ENCODE data around the gene ZSWIM5. TPM values are rescaled to one million over a fixed set of nuclear protein-coding genes. Genes with fewer than 3 reads are reported as not detected.

Gene ZSWIM5
- total and polyA plus RNA-seq, 2 of the 8 experiments (the other 6 are each of a cell fraction or from before 2014, with no cell fraction given), result 2.5 to 3.9 TPM

GRCh38 chr1:45047032-45047431, 159.4 kb downstream of the ZSWIM5 start:
- Histone ChIP-seq H2AK5ac (ENCODE audit: low read depth, low read length) (no peak overlapping the region), H3K27ac (ENCODE audit: low read depth, low read length) (no peak overlapping the region), H3K4ac (replicated peaks; ENCODE audit: insufficient read length, low read depth, low read length) (no peak overlapping the region), H3K79me1 (ENCODE audit: low read depth, low read length) (no peaks in the 10 kb centered on the region), H3K23me2 (ENCODE audit: low read depth, low read length) (no peaks in the 10 kb centered on the region), H2AFZ (ENCODE audit: low read length) (no peak overlapping the region), H3K4me2 (ENCODE audit: insufficient read depth in 1 of 2, low read depth in 2 of 2, low read length in 2 of 2) (no peak overlapping the region), H4K91ac (replicated peaks; ENCODE audit: insufficient read length, low read length) (no peak overlapping the region), H2BK15ac (ENCODE audit: low read length) (no peak overlapping the region), H4K8ac (ENCODE audit: extremely low read depth, insufficient read depth, low read length) (no peak overlapping the region), H3K9me3 (ENCODE audit: insufficient read depth in 2 of 2, low read depth in 1 of 2, low read length in 1 of 2) (no peaks in the 10 kb centered on the region), H3K36me3 (ENCODE audit: control insufficient read depth in 2 of 4, insufficient read depth in 4 of 4, low read length in 3 of 4) (no peaks in the 10 kb centered on the region), H3K56ac (replicated peaks; ENCODE audit: insufficient read length, low read depth, low read length) (no peak overlapping the region), H3K27me3 (replicated peaks in 1 of 4; ENCODE audit: control insufficient read depth in 3 of 4, extremely low read depth in 1 of 4, insufficient read depth in 3 of 4, low read length in 3 of 4) (no peaks in the 10 kb centered on the region), H4K20me1 (replicated peaks in 1 of 2; ENCODE audit: control insufficient read depth in 1 of 2, insufficient read depth in 2 of 2, low read length in 2 of 2) (peaks cover 0 to 1% of the 10 kb centered on the region in 2 experiments), H2BK5ac (ENCODE audit: low read depth, low read length) (no peak overlapping the region), H3K4me3 (ENCODE audit: extremely low read depth in 1 of 4, insufficient read depth in 2 of 4, low read depth in 3 of 4, low read length in 4 of 4) (no peak overlapping the region), H3K18ac (ENCODE audit: extremely low read depth, low read length) (no peak overlapping the region), H4K5ac (ENCODE audit: insufficient read length, low read depth, low read length) (no peak overlapping the region), H2BK12ac (ENCODE audit: low read depth, low read length) (no peak overlapping the region), H3K14ac (ENCODE audit: insufficient read length) (no peak overlapping the region), H2BK120ac (replicated peaks; ENCODE audit: low read depth, low read length) (no peak overlapping the region), H3K4me1 (replicated peaks in 1 of 4; ENCODE audit: control insufficient read depth in 3 of 4, insufficient read depth in 4 of 4, low read length in 3 of 4) (peaks cover 0 to 3% (median 0%) of the 10 kb centered on the region in 4 experiments; a peak in 1 of 7 replicates), H3K79me2 (ENCODE audit: control insufficient read depth in 1 of 2, insufficient read depth in 2 of 2, low read length in 2 of 2) (no peaks in the 10 kb centered on the region), H3K23ac (ENCODE audit: insufficient read length) (no peak overlapping the region), H2BK20ac (ENCODE audit: low read length) (no peak overlapping the region), H3K9ac (replicated peaks in 1 of 4; ENCODE audit: extremely low read depth in 1 of 4, low read depth in 3 of 4, low read length in 3 of 4) (no peak overlapping the region)
- POLR2A ChIA-PET (ENCODE audit: partially characterized antibody), result no interaction called here
- FAIRE-seq (no peak), DNase-seq (ENCODE audit: low read depth in 1 of 2, low spot score in 2 of 2) (no peak)
- 87% methylated on average over 5 of the region's 5 CpGs; no CpG with 5 or more reads in 1 of the 2 experiments for WGBS, 2 experiments (ENCODE audit: extremely low coverage in 1 of 2, insufficient coverage in 1 of 2, insufficient read length in 1 of 2, insufficient replicate concordance in 2 of 2, low coverage in 1 of 2, low lambda C conversion rate in 2 of 2, missing lambda C conversion rate in 1 of 2)
- CTCF ChIA-PET (ENCODE audit: partially characterized antibody), result no interaction called here
- TF ChIP-seq MAFK (IDR thresholded peaks at IDR 0.05; ENCODE audit: low read depth, low read length), result no peak
- TF ChIP-seq JUN (IDR thresholded peaks at IDR 0.05; ENCODE audit: low read depth, low read length), result no peak
- TF ChIP-seq, protein P1, sequence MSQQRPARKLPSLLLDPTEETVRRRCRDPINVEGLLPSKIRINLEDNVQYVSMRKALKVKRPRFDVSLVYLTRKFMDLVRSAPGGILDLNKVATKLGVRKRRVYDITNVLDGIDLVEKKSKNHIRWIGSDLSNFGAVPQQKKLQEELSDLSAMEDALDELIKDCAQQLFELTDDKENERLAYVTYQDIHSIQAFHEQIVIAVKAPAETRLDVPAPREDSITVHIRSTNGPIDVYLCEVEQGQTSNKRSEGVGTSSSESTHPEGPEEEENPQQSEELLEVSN (IDR thresholded peaks at IDR 0.05), result no peak
- no peak for TF ChIP-seq CHD1 (IDR thresholded peaks at IDR 0.05; ENCODE audit: low read depth, low read length)
- no peak for TF ChIP-seq POLR2A (IDR thresholded peaks at IDR 0.05; ENCODE audit: control extremely low read depth in 1 of 2, low read depth in 2 of 2, low read length in 2 of 2)
- TF ChIP-seq EGR1 (IDR thresholded peaks at IDR 0.05; ENCODE audit: borderline replicate concordance, low read depth, low read length), result no peak
- TF ChIP-seq EP300 (IDR thresholded peaks at IDR 0.05; ENCODE audit: borderline replicate concordance in 1 of 2, low read depth in 2 of 2, low read length in 2 of 2), result no peak
- TF ChIP-seq BACH1 (IDR thresholded peaks at IDR 0.05; ENCODE audit: low read length), result no peak
- no peak for TF ChIP-seq POU5F1 (IDR thresholded peaks at IDR 0.05; ENCODE audit: low read depth, low read length)
- TF ChIP-seq RFX5 (IDR thresholded peaks at IDR 0.05; ENCODE audit: borderline replicate concordance, low read depth, low read length), result no peak
- no peak for TF ChIP-seq SP4 (IDR thresholded peaks at IDR 0.05; ENCODE audit: low read length)
- no peak for TF ChIP-seq RBBP5 (IDR thresholded peaks at IDR 0.05; ENCODE audit: borderline replicate concordance, low read depth, low read length)
- no peak for TF ChIP-seq CEBPB (IDR thresholded peaks at IDR 0.05; ENCODE audit: low read depth, low read length)
- no peak for TF ChIP-seq TAF7 (optimal IDR thresholded peaks at IDR 0.05; ENCODE audit: borderline replicate concordance, low read depth, low read length)
- TF ChIP-seq TBP (IDR thresholded peaks at IDR 0.05; ENCODE audit: low read depth, low read length), result no peak
- no peak for TF ChIP-seq CTBP2 (IDR thresholded peaks at IDR 0.05; ENCODE audit: borderline replicate concordance, insufficient read depth, insufficient read length, low read length)
